Stimulated activated CD8-positive, alpha-beta memory T cell treated with anti-CD3 and anti-CD28 coated beads, Interleukin-12 subunit alpha, Interleukin-12 subunit beta, amount 100 ng/mL, for 4 hours (primary cell): ENCODE measurements around the gene SERTM2.

ENCODE experiments used
- DNase-seq: peaks from one replicate; pipeline ENCODE4 v3.0.0-alpha.2; 2020; ENCODE audit warnings: low read depth

The SERTM2 gene

DNA sequence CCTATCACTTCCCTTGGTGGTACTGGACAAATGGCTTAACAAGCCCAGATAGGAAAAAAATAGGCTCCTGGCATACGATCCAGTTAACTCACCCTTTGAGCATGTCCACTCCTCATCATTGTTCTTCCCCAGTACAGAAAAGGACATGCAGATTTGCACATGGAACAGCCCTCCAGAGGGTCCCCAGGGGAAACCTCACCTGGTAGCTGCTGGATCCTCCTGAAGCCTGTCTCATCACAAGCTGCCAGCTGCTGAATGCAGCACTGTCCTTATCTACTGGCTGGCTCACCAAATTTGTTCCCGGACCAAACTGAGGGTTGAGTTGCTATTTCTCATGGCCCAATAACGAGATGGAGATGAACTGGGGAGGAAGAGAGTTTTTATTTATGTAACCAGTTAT lies 49.4 kb downstream of the SERTM2 start:
- DNase-seq, result no peak

DNA sequence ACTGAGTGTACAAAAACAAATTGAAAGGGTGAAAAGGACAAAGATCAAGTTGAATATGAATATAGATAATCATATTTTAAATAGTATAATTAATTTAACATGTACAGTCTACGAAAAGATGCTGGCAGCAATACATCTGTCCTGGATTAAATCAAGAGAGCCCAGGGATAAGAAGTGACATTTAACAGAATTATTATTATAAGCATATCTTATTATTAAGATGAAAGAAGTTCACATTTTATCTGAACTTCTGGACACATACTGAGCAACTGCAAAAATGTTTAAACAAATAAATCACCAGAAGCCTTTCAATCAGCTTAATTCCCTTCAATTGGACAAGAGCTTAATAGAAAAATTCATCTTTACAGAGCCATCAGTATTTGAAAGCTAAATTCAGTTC lies 50.4 kb downstream of the SERTM2 start:
- DNase-seq, result no peak

DNA sequence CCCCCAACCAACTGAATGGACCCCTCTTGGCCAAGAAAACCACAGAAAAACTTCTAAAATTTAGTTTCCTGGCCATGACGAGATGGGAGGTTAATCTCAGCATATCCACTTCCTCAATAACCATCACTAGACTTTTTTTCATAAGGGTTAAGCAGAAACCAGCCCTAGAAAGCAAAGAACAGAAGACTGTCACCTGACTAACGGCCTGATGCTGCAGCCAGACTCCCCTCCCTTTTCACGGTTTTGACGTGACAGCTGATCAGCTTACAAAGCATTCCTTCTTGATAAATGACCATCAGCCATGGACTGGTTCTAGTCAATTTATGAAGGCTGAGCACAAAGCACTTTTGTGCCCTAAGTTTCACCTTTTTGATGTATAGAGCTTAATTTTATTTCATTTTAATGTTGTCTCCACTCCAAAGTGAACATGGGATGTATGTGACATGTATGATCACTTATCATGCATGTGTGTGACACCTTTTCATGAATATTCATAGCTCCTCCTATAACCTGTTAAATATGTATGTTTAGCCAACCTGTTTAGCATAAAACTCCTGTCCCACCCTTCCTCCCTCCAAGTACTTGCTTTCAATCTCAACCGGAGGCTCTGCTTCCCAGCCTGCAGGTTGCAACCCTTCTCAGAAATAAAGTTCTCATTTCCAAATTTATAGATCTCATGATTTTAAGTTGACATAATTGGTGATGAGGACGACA lies 56.3 kb downstream of the SERTM2 start:
- no peak for DNase-seq

DNA sequence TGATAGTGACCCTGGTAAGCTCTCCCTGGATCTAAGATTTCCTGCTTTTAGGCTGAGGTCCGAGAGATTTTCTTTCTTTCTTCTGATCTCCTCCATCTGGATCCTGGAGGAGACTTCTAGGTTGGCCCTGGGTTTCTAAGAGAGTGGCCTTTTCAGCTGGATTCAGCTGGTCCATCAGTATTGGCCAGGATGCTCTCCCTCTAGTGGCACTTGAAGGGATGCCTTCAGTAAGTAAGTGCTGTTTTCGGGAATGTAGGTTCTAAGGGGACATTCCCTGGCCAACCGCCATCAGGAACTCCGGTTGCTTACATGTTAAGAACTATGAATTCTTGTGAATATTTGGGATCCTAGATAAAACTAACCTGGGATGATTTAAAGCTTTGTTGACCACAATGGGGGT lies 56.9 kb downstream of the SERTM2 start:
- DNase-seq, result no peak

DNA sequence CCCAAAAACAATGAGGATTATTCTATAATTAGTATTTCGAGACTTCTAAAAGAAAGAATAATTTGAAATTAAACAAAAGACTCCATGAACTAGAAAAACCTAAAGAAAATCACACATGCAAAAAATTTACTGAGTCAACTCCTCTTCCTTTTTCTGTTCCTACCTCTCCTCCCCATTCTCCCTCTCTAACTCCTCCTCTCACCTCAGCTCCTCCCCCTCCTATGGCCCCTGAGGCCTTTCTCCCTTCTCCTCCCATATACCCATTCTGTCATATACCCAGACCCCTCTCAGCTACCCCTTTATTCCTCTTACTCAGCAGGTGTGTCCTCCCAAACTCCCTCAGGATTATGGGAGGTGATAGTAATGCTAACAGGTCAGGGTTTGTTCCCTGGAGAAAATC lies 57.4 kb downstream of the SERTM2 start:
- no peak for DNase-seq
